Panc1 (cell line): ENCODE results near the gene CFAP69. TPM values are rescaled to one million over a fixed set of nuclear protein-coding genes. Genes with fewer than 3 reads are reported as not detected.
A peak's percentile ranks its signal among the peaks of the same experiment; 100 is the strongest.

Experiments
- ATAC-seq: fragments of 200-7000 bp; cut with Tn5 transposase; 2 replicates; pipeline ENCODE4 v1.9.1; 2020; ENCODE audit warnings: mild to moderate bottlenecking, moderate library complexity
- BruUV-seq: library from RNA; stranded (reverse); fragments of 400-500 nt; replicated peaks from 2 replicates; lab custom pipeline; 2021; lab: Mats Ljungman, UMichigan
- CTCF ChIA-PET: fragments of 300-600 bp; sonication (Branson Sonifier 250); formaldehyde crosslinking; loops from one replicate; lab custom pipeline; 2022; ENCODE audit warnings: antibody characterized with exemption; lab: Charles Lee
- POLR2A ChIA-PET: fragments of 300-600 bp; sonication (Branson Sonifier 250); formaldehyde crosslinking; loops from one replicate; lab custom pipeline; 2022; ENCODE audit warnings: antibody characterized with exemption; lab: Charles Lee
- DNase-seq: peaks from one replicate; pipeline ENCODE4 v3.0.0-alpha.2; 2010; ENCODE audit warnings: low read depth, low spot score
- H3K27ac ChIP-seq: 2 replicates; pipeline ENCODE4 v1.5.1; 2011; ENCODE audit warnings: mild to moderate bottlenecking, low read length, inconsistent platforms
- H3K27me3 ChIP-seq: fragments of 200-500 bp; sonication (Bioruptor generic); 2 replicates; pipeline ENCODE4 v1.6.0; 2014; ENCODE audit warnings: low read length, inconsistent platforms; ENCODE audit not compliant: control insufficient read depth, insufficient read depth
- H3K36me3 ChIP-seq: fragments of 200-500 bp; sonication (Bioruptor generic); 2 replicates; pipeline ENCODE4 v1.5.1; 2014; ENCODE audit warnings: inconsistent platforms, mild to moderate bottlenecking, low read length, moderate library complexity; ENCODE audit not compliant: control insufficient read depth, insufficient read depth
- H3K4me1 ChIP-seq: 2 replicates; pipeline ENCODE4 v1.5.1; 2011; ENCODE audit warnings: inconsistent platforms, mild to moderate bottlenecking, low read length, moderate library complexity; ENCODE audit not compliant: control insufficient read depth, insufficient read depth
- H3K4me3 ChIP-seq, 2 experiments: 2 replicates each; pipeline ENCODE4 v1.5.1; 2011 to 2012; ENCODE audit warnings: low read depth in 2 of 2, low read length in 2 of 2, mild to moderate bottlenecking in 2 of 2, inconsistent platforms in 1 of 2, moderate library complexity in 1 of 2
- H3K9me3 ChIP-seq: fragments of 200-500 bp; sonication (Bioruptor generic); 2 replicates; pipeline ENCODE4 v1.5.1; 2014; ENCODE audit warnings: low read depth, mild to moderate bottlenecking, inconsistent platforms, low read length, moderate library complexity; ENCODE audit not compliant: control insufficient read depth, insufficient read depth
- CTCF ChIP-seq: fragments of 450-650 bp; IDR thresholded peaks from 2 replicates; pipeline ENCODE4 v1.5.1; 2017; ENCODE audit warnings: mild to moderate bottlenecking
- POLR2AphosphoS5 ChIP-seq: IDR thresholded peaks from 2 replicates; pipeline ENCODE4 v1.6.1; 2012; ENCODE audit warnings: mild to moderate bottlenecking, low read depth, low read length, moderate library complexity
- REST ChIP-seq, 2 experiments: IDR thresholded peaks; 2 replicates each; pipeline ENCODE4 v1.6.1; 2011 to 2012; ENCODE audit warnings: low read depth in 2 of 2, control low read depth in 1 of 2, low read length in 1 of 2, mild to moderate bottlenecking in 1 of 2, moderate library complexity in 1 of 2; ENCODE audit not compliant: insufficient read depth in 1 of 2
- SIN3A ChIP-seq: IDR thresholded peaks from 2 replicates; pipeline ENCODE4 v1.6.1; 2012; ENCODE audit warnings: low read depth, mild to moderate bottlenecking, low read length, moderate library complexity, borderline replicate concordance; ENCODE audit not compliant: insufficient read depth
- TCF7L2 ChIP-seq: IDR thresholded peaks from 2 replicates; pipeline ENCODE4 v1.6.1; 2011; ENCODE audit warnings: mild to moderate bottlenecking, low read depth, low read length, inconsistent platforms
- in situ Hi-C: cut with HindIII; loops from 2 replicates; pipeline ENCODE4 v1.10.0; 2016; ENCODE audit warnings: low sequenced_read_pairs, low pct_unique_long_range_greater_than_20kb
- intact Hi-C: fragments of 100-400 bp; cut with micrococcal nuclease; formaldehyde crosslinking; loops from one replicate; pipeline ENCODE4 v1.10.0; 2022; ENCODE audit not compliant: unreplicated experiment
- total RNA-seq: library from RNA; stranded (reverse); gene quantifications from one replicate; pipeline ENCODE4 v1.2.1, GENCODE V29; 2021; ENCODE audit not compliant: unreplicated experiment

Gene CFAP69
- total RNA-seq, 1 experiment from 2014 or later, result 0.51 TPM

- TF ChIP-seq SIN3A (no peak), REST (IDR thresholded peaks at IDR 0.05; ENCODE audit: insufficient read depth in 1 of 2, low read depth in 2 of 2, low read length in 1 of 2) (no peak), TCF7L2 (no peak), CTCF (no peak), POLR2AphosphoS5 (no peak)
- BruUV-seq, result no TSS peak
- no peak overlapping the region for H3K4me3 ChIP-seq
- no peaks in the 10 kb centered on the region for H3K36me3 ChIP-seq
- H3K27me3 ChIP-seq, result no peaks in the 10 kb centered on the region
- no peak overlapping the region for H3K27ac ChIP-seq
- DNase-seq (no peak), ATAC-seq (no peak)
- intact Hi-C loops (no loop called here), in situ Hi-C loops (no loop called here)
- H3K4me1 ChIP-seq, result no peaks in the 10 kb centered on the region
- POLR2A ChIA-PET, result no interaction called here
- CTCF ChIA-PET, result no interaction called here
- H3K9me3 ChIP-seq, result no peaks in the 10 kb centered on the region
Observed at GRCh38 chr7:90290244-90291113, 45.5 kb downstream of the CFAP69 start.

- no peak overlapping the region for H3K27ac ChIP-seq
- H3K4me1 ChIP-seq, result no peaks in the 10 kb centered on the region
- peak; percentile 87 for ATAC-seq
- H3K9me3 ChIP-seq, result no peaks in the 10 kb centered on the region
- H3K4me3 ChIP-seq, result no peak overlapping the region
- peak; percentile 38 for DNase-seq
- CTCF ChIA-PET, result no interaction called here
- intact Hi-C loops, result no loop called here
- no peaks in the 10 kb centered on the region for H3K36me3 ChIP-seq
- H3K27me3 ChIP-seq, result no peaks in the 10 kb centered on the region
- POLR2A ChIA-PET, result no interaction called here
- no TSS peak for BruUV-seq
- TF ChIP-seq CTCF (peak; percentile 66), TCF7L2 (no peak), REST (IDR thresholded peaks at IDR 0.05; ENCODE audit: insufficient read depth in 1 of 2, low read depth in 2 of 2, low read length in 1 of 2) (no peak), SIN3A (no peak)
- in situ Hi-C loops, result no loop called here
Observed at GRCh38 chr7:90298145-90299038, 53.4 kb downstream of the CFAP69 start.
